ENCODE data around the gene GPN2.
"Not testable (repeated sequence)": the region's sequence is repeated elsewhere in the genome, so short reads cannot be mapped to it uniquely, and the experiment has no call there.

Gene GPN2

DNA sequence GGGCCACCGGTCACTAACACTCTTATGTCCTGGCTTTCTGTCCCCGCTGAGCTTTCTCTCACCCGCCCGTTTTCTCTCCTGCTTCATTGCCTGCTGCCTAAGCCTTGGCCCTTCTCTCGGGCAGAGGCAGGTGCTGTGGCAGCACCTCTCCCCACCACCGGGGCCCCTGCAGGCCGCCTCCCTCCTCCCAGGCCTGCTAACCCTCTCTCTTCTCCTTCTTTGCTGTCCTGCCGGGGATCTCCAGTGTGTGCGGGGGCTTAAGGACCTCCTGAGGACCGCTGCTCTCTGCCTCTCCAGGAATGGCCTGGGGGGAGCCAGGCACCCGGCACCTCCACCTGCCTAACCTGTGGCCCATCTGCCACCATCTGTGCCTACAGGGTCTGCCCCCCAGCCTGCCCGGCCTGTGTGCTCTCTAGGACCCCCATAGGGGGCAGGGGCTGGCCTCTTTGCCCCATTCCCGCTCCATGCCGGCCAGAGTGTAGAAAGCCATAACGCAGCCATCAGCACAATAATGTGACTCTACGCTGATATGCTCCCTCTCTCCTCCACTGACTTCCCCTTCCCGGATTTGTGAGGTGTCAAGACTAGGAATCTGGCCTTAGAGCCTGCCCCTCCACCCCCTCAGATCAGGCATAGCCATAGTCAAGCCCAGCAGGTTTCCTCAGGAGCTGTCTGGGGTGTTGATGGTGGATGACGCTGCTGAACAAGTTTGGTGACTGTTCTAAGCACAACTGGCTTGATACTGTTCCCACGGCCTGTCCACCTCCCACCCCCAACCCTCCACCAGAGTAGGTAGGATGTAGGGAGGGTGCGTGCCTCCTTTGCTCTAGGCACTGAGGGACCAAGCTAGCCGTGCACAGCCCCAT is 33.2 kb downstream of the GPN2 start:
- no peak for DNase-seq

DNA sequence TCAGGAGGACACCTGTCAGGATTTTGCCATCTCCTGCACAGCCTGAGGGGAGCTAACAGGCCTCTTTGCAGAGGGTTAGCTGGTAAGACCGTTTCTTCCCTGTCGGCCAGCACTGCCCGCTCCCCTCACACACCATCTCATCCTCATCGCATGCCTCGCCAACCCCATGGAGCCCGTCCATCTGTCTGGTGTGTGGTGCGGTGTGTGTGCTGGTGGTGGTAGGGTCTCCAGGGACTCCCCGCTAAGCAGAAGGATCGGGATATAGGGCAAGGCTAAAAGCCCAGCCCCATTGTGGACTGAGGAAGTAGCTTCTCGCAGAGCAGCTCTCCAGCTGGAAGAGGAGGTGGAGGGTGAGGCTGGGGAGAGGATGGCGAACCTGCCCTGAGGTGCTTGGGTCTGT is 33.9 kb downstream of the GPN2 start:
- no peak for DNase-seq

DNA sequence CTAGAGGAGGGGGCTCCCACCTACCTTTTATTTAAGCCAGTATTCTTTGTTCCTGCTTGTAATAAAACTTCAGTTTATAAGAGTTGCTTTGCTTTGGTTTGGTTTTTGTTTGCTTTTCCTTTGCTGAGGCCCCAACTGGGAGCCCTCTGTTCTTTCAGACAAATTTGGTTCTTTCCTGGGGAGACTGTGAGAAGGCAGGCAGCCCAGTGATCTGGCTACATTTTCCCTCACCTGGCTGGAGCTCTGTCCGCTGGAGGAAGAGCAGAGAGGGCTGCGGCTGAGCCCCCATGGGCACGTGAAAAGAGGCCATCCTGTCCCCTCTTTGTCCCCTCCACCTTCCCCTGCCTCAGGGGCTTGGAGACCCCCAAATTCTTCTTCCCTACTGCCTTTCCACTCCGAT is 34.4 kb downstream of the GPN2 start:
- DNase-seq = peak in 1 of 2 experiments; percentile 33

DNA sequence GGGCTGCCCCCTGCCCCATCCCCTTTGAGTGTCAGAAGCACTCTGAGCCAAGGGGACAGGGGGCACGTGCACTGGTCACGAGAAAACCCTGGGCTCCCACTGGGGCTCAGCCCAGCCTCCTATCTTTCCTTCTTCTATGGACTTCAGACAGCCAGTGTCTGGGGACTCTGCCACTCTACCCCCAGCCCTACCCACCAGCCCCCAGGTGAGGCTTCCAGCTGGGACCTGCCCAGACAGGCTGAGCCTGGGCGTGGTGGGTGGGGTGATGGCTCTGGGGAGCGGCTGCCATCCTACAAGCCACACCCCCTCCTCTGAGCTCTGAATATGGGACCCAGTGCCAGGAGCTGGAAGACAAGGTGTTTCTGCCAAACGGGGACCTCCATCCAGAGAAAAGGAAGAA is 35.2 kb downstream of the GPN2 start:
- no peak for DNase-seq

DNA sequence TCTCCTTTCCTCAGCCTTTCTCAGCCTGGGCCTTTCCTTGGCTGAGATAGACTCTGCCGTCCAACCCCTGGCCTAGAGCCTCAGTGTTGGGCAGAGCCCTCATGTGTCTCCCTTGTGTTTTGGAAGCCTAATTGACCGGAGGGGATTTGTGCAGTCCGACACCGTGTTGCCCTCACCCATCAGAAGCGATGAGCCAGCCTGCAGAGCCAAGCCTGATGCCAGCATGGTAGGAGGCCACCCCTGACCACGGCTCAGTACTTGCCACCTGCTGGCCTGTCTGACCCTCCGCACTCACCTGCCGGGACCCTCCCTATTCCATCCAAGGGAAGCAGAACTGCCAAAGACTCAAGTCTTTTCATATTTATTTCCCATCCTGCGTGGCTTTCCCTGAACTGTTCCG is 36.5 kb downstream of the GPN2 start:
- no peak for DNase-seq

DNA sequence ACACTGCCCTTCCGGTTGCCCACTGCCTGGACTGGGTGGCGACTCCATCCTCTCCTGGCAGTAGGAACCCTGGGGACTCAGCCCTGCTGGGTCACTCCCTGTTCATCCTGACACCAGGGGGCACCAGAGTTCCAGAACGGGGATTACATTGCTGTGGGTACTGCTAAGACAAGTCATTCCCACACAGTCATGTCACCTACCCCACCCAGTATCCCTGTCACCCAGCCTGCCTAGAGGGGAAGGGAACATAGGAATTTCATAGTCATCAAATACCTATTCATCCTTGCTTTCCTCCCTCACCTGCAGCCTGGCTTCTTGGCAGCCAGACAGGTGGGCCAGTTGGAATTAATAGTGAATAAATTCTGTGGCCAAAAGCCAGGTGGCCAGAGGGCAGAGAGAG is 36.9 kb downstream of the GPN2 start:
- no peak for DNase-seq

DNA sequence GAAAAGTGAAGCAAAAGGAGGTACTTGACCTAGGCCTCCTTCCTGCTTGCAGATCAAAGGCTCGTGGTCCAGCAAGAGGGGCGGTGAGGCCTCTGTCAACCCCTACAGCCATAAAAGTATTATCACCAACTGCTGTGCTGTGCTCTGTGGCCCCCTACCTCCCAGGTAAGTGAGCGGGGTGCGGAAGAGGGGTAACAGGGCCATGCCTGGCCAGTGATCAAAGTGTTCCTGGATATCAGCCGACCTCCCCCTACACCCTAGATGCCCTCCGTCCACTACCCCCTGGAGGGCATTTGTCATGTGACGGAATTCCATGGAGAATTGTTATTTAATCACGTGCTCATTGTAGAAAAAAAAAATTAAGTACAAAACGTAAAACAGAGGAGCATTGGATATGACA is 37.4 kb downstream of the GPN2 start:
- no peak for DNase-seq

DNA sequence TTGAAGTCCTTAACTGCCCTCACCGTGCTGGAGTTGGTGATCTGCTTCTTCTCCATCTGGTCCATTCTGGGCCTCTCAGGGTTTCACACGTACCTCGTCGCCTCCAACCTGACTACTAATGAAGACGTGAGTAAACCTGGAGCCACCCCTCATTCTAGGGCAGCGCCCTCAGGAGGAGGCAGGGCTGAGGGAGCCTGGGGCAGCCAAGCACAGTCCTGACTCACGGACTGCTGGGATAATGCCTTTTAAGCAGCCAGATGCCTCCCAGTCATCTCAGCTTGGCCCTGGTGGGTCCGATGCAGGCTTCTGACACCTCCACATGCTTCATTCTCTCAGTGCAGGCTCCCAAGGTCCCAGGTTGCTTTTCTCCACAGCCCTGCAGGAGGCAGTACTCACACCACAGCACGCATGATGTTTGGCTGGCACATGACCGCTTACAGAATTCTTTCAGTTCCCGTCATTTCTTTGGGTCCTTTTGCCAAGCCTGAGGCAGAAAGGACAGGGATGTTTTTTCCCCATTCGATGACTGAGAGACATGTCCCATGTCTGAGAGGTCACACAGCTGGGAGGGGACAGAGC is 38.9 kb downstream of the GPN2 start:
- DNase-seq = no peak

DNA sequence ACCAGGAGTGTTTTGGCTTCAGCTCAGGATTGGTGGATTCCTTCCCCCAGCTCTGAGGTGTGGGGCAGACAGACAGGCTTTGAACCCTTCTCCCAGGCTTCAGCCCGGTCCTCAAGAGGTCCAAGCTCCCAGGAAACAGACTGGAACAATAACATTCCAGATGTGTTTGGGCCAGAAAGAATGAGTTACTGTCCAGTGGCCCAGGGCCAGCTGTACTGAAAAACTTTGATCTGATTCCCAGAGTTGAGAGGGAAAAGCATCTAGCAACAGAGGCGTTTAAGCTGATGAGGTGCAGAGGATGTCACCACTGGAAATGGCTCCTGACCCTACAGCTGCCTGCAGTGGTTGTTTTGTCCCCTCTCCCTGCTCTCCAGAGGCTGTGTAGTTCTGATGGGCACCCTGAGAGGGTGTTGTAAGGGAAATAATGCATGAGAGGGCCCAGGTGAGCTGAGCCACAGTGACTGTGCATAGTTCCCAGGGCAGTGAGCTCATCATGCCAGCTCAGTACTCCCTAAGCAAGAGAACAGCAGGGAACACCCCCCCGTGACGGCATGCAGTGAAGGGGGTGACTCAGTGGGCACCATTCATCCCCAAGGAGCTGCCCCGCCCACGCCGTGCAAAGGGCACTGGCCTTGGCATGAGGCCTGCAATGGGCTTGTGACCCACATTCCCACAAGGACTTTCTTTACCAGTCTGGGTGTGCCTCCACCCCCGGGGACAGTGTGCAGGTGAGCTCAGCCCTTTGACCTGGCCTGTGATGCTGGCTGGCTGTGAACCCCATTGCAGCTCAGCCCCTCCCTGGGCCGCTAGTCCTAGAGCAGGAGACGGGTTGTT is 40.9 kb downstream of the GPN2 start:
- no peak for DNase-seq

DNA sequence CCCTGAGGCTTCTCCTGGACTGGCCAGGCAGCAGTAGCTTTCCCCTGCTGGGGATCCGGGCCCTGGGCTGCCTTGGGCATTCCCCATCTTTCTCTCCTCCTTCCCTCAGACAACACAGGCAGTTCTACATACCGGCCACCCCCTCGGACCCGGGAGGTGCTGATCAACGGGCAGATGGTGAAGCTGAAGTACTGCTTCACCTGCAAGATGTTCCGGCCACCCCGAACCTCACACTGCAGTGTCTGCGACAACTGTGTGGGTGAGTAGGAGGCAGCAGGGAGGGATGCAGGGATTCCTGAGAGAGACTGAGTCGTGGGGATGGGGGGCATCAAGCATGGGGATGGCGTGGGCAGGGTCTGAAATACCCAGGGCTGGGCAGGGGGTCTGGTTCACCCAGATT is 41.6 kb downstream of the GPN2 start:
- no peak for DNase-seq

DNA sequence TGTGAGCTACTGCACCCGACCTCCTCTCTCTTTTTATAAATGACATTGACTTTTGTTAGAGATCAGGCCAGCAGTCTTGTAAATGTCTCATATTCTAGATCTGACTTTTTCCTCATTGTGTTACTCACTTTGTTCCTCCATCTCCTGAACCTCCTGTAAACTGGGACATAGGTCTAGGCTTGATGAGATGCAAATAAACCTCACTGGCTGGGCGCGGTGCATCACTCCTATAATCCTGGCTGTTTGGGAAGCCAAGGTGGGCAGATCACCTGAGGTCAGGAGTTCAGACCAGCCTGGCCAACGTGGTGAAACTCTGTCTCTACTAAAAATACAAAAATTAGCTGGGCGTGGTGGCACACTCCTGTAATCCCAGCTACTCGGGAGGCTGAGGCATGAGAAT is 42.3 kb downstream of the GPN2 start:
- DNase-seq = not testable (repeated sequence)

DNA sequence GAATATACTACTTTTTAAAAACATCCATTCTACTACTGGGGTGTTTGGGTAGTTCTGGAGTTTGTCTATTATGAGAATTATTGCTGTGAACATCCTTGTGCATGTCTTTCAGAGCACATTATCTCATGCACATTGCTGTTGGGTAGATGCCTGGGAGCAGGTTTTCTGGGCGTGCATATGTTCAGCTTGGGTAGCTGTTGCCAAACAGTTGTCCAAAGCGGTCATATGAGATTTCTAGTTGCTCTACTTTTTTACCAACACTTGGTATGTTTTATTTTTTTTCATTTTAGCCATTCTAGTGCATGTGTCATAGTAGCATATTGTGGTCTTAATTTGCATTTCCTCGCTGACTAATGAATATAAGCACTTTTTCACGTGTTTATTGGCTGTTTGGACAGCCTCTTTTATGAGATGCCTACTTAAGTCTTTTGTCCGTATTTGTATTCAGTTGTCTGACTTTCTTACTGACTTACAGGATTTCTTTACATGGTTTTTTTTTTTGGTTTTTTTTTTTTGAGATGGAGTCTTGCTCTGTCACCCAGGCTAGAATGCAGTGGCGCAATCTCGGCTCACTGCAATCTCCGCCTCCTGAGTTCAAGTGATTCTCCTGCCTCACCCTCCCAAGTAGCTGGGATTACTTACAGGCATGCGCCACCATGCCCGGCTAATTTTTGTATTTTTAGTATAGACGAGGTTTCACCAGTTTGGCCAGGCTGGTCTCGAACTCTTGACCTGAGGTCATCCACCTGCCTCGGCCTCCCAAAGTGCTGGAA is 45.5 kb downstream of the GPN2 start:
- DNase-seq = no peak

DNA sequence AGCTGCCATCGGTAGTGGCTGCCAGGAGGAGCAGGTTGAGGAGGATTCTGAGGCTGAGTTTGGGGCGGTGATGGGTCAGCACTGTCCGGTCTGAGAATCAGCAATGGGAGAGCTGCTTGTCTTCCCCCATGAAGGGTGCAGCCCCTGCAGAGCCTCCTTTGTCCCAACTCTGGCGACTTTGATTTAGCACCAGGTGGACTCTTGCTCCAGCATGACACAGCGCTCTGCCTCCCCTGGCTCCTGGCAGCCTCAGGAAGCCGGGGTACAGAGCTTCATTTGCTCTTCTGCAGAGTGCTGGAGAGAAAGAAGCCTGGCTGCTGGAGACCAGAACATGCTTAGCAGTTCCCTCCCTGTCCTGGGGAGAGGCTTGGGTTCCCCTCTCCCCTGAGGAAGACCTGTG is 50.3 kb downstream of the GPN2 start:
- DNase-seq = no peak

DNA sequence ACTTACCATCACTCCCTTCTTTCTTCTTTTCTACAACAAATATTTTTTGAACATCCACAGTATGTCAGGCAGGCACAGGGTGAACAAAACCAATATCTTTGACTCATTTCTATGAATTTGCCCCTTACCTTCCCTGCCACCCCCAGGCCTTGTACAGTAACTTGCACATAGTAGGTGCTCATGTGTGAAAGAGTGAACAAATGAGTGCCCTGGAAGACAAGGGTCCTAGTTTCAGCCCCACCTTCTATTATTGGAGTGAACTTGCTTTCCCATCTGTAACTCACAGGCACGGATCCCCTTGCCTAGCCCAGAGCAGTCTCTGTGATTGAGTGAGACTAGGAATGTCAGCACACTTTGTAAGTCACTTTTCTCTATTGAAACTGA is 50.8 kb downstream of the GPN2 start:
- DNase-seq = no peak

DNA sequence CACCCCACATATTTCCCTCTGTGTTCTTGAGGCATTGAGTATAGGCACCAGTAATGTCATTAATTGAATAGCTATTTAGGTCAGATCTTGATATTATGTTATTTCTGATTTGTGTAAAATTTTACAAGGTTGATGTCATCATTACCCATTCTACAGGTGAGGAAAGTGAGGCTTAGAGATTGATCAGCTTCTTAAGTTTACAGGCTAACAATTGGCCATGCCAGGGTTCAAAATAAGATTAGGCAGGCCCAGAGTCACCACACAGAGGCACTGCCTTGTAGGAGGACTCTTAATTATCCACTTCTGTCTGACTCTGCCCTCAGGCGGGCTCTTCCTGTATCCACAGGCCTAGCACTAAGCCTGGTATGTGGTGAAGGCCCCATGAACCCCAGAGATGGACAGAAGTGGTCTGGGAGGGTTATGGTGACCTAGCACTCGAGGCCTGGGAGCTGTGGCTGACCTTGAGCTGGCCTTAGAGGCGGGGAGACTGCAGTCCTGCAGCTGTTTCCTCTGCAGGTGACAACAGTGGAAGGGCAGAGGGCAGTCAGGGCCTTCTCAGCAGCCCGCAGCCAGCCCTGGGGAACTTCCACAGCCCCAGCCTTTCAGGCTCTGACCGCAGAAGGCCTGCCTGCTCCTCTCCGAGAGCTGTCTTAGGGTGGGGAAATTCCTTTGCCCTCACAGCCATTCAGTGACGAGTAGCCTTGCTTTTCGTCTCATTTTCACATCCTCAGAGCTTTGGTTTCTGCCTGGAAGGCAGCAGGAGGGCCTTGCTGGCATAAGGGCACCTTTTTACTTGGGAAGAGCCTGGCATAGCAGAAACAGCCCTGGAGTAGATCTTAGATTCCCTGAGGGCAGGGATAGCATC is 51.4 kb downstream of the GPN2 start:
- DNase-seq = no peak

DNA sequence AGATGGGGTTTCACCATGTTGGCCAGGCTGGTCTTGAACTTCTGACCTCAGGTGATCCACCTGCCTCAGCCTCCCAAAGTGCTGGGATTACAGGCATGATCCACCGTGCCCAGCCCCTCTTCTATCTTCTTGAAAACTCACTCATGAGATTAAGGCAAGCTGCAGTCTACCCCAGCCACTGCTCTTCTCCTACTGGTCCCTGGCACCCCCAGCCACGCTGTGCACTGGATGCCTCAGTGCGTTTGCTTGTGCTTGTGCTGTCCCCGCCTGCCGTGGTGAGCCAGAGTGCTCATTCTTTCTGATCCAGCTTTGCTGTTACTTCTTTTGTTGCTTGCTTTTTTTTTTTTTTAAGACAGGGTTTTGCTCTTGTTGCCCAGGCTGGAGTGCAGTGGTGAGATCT is 52.4 kb downstream of the GPN2 start:
- DNase-seq = not testable (repeated sequence)

DNA sequence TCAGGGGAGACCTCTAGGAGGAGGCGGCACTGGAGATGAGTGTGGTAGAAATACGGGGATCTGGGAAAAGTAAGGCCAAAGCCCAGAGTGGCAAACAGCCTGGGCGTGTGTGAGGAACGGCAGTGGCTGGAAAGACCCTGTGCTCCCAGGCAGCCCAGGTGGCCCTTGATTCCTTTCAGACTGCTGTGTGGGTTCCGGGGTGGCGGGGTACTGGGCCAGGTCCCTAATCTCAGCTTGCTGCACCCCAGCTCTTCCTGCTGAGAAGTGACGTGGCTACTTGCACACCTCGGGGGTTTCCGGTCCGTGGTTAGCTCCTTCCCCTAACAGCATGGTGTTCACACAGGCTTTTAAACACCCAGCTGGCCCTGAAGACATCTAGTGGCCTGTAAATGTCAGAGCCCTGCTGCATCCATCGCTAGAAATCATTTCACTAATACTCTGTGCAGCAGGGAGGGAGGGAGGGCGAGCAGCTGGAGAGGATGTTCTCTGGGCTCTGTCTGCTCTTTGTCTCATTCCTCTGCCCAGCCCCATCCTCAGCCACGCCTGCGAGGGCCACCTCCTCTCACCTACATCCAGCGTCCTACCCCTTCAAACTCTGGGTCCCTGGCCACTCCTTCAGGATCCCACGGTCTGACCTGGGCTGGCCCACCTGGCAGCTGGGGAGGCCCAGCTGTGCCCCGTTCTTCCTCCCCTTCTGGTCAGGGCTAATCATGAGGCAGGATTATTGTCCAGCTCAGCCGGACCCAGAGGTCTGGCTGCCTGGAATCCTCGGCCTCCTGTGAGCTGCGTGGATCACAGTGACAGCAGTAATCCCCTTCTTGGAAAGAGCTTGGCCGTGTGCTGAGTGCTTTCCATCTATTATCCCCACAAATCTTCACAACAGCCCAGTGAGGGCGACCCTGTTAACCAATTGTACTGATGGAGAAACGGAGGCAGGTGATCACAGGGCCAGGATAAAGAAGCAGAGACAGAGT is 56.4 kb downstream of the GPN2 start:
- DNase-seq = no peak

DNA sequence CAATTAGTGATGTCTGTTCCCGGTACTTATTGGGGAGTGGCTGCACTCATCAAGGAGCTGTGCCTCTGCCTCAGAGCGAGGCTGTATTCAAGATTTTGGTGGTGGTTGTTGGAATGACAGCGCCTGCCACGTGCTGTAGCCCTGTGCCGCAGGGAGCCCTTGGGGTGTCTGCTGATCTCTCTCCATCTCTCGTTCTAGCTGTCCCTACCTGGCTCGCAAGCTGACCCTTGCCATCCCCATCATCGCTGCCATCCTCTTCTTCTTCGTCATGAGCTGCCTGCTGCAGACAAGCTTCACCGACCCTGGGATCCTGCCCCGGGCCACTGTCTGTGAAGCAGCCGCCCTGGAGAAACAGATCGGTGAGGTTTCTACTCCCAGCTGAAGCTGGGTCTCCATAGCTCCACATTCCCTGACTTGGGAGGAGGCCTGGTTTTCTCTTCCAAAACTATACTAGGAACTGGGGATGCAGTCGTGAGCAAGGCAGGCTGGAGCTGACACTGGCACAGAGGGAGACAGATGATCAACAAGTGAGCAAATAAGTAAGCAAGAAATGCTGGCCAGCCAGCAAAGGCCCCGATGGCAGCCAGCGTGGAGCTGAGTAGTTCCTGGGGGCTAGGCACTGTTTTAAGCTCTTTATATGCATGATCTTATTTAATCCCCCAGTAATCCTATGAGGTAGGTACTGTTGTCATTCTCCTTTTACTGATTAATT is 57.7 kb downstream of the GPN2 start:
- DNase-seq = no peak

DNA sequence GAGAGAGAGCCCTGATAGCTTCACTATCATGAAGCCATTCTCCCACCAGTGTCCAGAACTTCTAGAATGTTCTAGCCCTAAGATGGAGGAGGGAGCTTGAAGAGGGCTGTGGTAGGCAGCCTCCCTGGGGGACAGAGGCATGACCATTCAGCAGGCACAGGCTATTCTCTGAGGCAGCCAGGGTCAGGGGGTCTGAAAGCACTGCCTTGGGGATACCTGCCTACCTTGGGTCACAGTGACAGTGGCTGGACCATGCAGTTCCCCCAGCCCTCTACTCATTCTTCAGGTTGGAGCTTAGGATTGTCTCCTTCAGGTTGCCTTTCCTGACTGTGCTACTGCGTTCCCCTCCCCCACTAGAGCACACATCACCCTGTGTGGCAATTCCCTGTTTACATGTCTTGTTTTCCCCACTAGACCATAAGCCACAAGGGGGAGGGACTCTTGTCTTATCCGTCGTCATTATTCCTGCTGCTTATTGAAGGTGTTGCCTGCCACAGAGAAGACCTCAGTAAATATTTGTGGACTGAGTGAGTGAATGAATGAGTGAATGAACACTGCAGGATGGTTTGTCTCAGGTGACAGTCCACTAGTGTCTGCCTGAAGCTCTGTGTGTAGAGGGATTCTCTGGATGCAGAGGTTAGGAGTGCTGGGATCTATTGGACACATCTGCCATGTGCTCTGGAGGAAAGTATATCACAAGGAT is 58.4 kb downstream of the GPN2 start:
- no peak for DNase-seq

Measured in cerebellar nuclear complex (tissue), 1 donor.